SK-N-MC (cell line): ENCODE data around the gene COL1A2.

ENCODE experiments used
- EZH2 ChIP-seq: fragments of 200-600 bp; sonication (generic); IDR thresholded peaks from one replicate; pipeline ENCODE4 v1.6.1; 2017; ENCODE audit warnings: antibody characterized with exemption
- FOXP2 ChIP-seq: optimal IDR thresholded peaks from 2 replicates; pipeline ENCODE3; 2011; ENCODE audit warnings: mild to moderate bottlenecking, moderate library complexity; ENCODE audit not compliant: insufficient read depth; ENCODE audit errors: extremely low read length, control extremely low read depth
- POLR2AphosphoS5 ChIP-seq: IDR thresholded peaks from 2 replicates; pipeline ENCODE4 v1.6.1; 2012; ENCODE audit warnings: mild to moderate bottlenecking, low read depth, low read length, borderline replicate concordance

DNA sequence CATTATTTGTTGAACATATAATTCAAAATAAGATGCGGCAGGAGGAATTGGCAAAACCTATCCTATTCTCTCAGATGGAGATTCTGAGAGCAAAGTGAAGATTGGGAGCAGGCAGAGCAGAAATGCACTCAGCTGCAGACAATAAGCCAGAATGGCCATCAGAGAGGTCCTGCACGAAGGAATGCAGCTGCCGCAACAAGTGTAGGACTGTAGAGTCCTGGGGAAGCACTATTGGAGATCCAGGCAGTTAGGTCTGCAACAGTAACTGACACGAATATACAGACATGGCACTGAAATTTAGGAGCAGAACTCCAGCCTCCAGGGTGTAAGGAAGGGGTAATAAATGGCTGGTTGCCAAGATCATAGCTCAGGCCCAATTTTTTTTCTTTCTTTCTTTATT, 10.4 kb upstream of the COL1A2 start:
- no peak for TF ChIP-seq EZH2
- TF ChIP-seq POLR2AphosphoS5 = no peak
- TF ChIP-seq FOXP2 = no peak
